Islet of Langerhans (tissue), 1 donor: ENCODE data around the gene TM2D1.

Experiments used
- FAIRE-seq: peaks from one replicate; lab custom pipeline; 2011; peaks lifted over from hg19 to GRCh38; lab: Jason Lieb, UNC

TM2D1 gene

GRCh38 chr1:61644303-61644702 lies 80.6 kb downstream of the TM2D1 start:
- no peak for FAIRE-seq

- no peak for FAIRE-seq
Measured at GRCh38 chr1:61642475-61643232, 82.3 kb downstream of the TM2D1 start.

GRCh38 chr1:61641578-61642336 lies 83.2 kb downstream of the TM2D1 start:
- no peak for FAIRE-seq

- FAIRE-seq = no peak
Measured at GRCh38 chr1:61640531-61641530, 84.1 kb downstream of the TM2D1 start.

- no peak for FAIRE-seq
Measured at GRCh38 chr1:61639608-61640336, 85.2 kb downstream of the TM2D1 start.

- FAIRE-seq = no peak
Measured at GRCh38 chr1:61638911-61639605, 85.9 kb downstream of the TM2D1 start.

- no peak for FAIRE-seq
Measured at GRCh38 chr1:61638296-61638695, 86.6 kb downstream of the TM2D1 start.

GRCh38 chr1:61637470-61637869 lies 87.5 kb downstream of the TM2D1 start:
- FAIRE-seq = no peak

GRCh38 chr1:61636814-61637213 lies 88.1 kb downstream of the TM2D1 start:
- FAIRE-seq = no peak

- FAIRE-seq = no peak
Measured at GRCh38 chr1:61636376-61636775, 88.6 kb downstream of the TM2D1 start.

GRCh38 chr1:61635557-61635956 lies 89.4 kb downstream of the TM2D1 start:
- no peak for FAIRE-seq

GRCh38 chr1:61631436-61631835 lies 93.5 kb downstream of the TM2D1 start:
- FAIRE-seq = no peak
